HepG2 (cell line): ENCODE data around the gene GPBAR1. TPM values are rescaled to one million over a fixed set of nuclear protein-coding genes. Genes with fewer than 3 reads are reported as not detected.

ENCODE experiments used
- E2F1 ChIP-seq: sonication (generic); formaldehyde crosslinking; IDR thresholded peaks from 2 replicates; pipeline ENCODE4 v1.5.0; 2020; ENCODE audit warnings: missing genetic modification reagents
- GABPB1 ChIP-seq: IDR thresholded peaks from 2 replicates; pipeline ENCODE4 v1.6.1; 2016; ENCODE audit warnings: mild to moderate bottlenecking, missing genetic modification reagents, moderate library complexity, missing compliant biosample characterization
- HIC2 ChIP-seq: sonication (generic); formaldehyde crosslinking; IDR thresholded peaks from 2 replicates; pipeline ENCODE4 v1.9.0; 2022; ENCODE audit warnings: low read depth, missing genetic modification reagents
- JARID2 ChIP-seq: sonication (generic); formaldehyde crosslinking; IDR thresholded peaks from 2 replicates; pipeline ENCODE4 v1.8.1; 2023; ENCODE audit warnings: missing genetic modification reagents, inconsistent platforms; ENCODE audit not compliant: insufficient replicate concordance
- KAT2B ChIP-seq: fragments of 150-350 bp; IDR thresholded peaks from 2 replicates; pipeline ENCODE4 v1.6.1; 2014; ENCODE audit warnings: low read depth, low read length, borderline replicate concordance
- KLF11 ChIP-seq: IDR thresholded peaks from 2 replicates; pipeline ENCODE4 v1.6.1; 2016; ENCODE audit warnings: missing compliant biosample characterization
- MBD4 ChIP-seq: IDR thresholded peaks from 2 replicates; pipeline ENCODE4 v1.6.1; 2012; ENCODE audit warnings: low read length, inconsistent platforms, borderline replicate concordance
- NAIF1 ChIP-seq: sonication (generic); formaldehyde crosslinking; IDR thresholded peaks from 2 replicates; pipeline ENCODE4 v1.5.0; 2020; ENCODE audit warnings: mild to moderate bottlenecking, missing genetic modification reagents, borderline replicate concordance
- NR3C1 ChIP-seq: sonication (generic); formaldehyde crosslinking; IDR thresholded peaks from 2 replicates; pipeline ENCODE4 v1.4.0; 2020; ENCODE audit warnings: missing genetic modification reagents
- PRMT3 ChIP-seq: sonication (generic); formaldehyde crosslinking; IDR thresholded peaks from 2 replicates; pipeline ENCODE4 v1.8.1; 2022; ENCODE audit warnings: low read depth, mild to moderate bottlenecking, moderate library complexity, missing genetic modification reagents, borderline replicate concordance
- YY1 ChIP-seq: IDR thresholded peaks from 2 replicates; pipeline ENCODE4 v1.6.1; 2011; ENCODE audit warnings: low read length, low read depth, moderate library complexity, mild to moderate bottlenecking; ENCODE audit not compliant: insufficient read depth, insufficient replicate concordance
- ZBTB20 ChIP-seq: sonication (generic); formaldehyde crosslinking; IDR thresholded peaks from 2 replicates; pipeline ENCODE4 v1.8.1; 2023; ENCODE audit warnings: missing genetic modification reagents, low read depth, mild to moderate bottlenecking, borderline replicate concordance
- ZBTB49 ChIP-seq: sonication (generic); formaldehyde crosslinking; IDR thresholded peaks from 2 replicates; pipeline ENCODE4 v1.4.0; 2020; ENCODE audit warnings: missing genetic modification reagents, borderline replicate concordance
- ZFP82 ChIP-seq: sonication (generic); formaldehyde crosslinking; IDR thresholded peaks from 2 replicates; pipeline ENCODE4 v1.5.1; 2020; ENCODE audit warnings: mild to moderate bottlenecking, missing genetic modification reagents, borderline replicate concordance
- ZNF414 ChIP-seq: sonication (generic); formaldehyde crosslinking; IDR thresholded peaks from 2 replicates; pipeline ENCODE4 v1.5.0; 2020; ENCODE audit warnings: missing genetic modification reagents
- ZNF687 ChIP-seq: sonication (generic); formaldehyde crosslinking; IDR thresholded peaks from 2 replicates; pipeline ENCODE4 v1.5.1; 2020; ENCODE audit warnings: mild to moderate bottlenecking, missing genetic modification reagents, moderate library complexity
- polyA plus RNA-seq, 8 experiments: library from polyadenylated mRNA; depleted of rRNA in 3 of 8; stranded (reverse) in 7 of 8; unstranded in 1 of 8; fragments of >200 nt; fragmentation: Illumina TruSeq in 4 of 8; extraction: Trizol in 4 of 8; gene quantifications; 2 replicates each; pipeline versions ENCODE4 v1.2.1 to v1.2.3, GENCODE V29; 2011 to 2016; ENCODE audit warnings: low read depth in 4 of 8, missing spikeins in 1 of 8, mixed read lengths in 1 of 8; ENCODE audit not compliant: insufficient read depth in 1 of 8
- total RNA-seq, 5 experiments: library from RNA; depleted of rRNA; stranded (reverse); fragments of >200 nt; fragmentation: Illumina TruSeq; extraction: Trizol; gene quantifications; 2 replicates each; pipeline ENCODE4 v1.2.3, GENCODE V29; 2016; ENCODE audit warnings: low read depth in 1 of 5

GPBAR1 gene
- total and polyA plus RNA-seq, 2 of the 13 experiments (the other 11 are each of a cell fraction or from before 2014, with no cell fraction given) = 0.05 to 0.09 TPM

- TF ChIP-seq ZBTB20 (no peak), MBD4 (no peak), HIC2 (0 out of 2 replicates have a peak, but pooled peaks have one; percentile 41), GABPB1 (CRISPR knock-in tag) (peak; percentile 70), ZFP82 (0 out of 2 replicates have a peak, but pooled peaks have one; percentile 83), ZNF414 (CRISPR knock-in tag) (no peak), YY1 (peak; percentile 78), E2F1 (no peak; the same call in 1 of the 2 replicates), KAT2B (no peak), NAIF1 (0 out of 2 replicates have a peak, but pooled peaks have one; percentile 38), KLF11 (0 out of 2 replicates have a peak, but pooled peaks have one; percentile 35), PRMT3 (CRISPR knock-in tag) (no peak), NR3C1 (CRISPR knock-in tag) (0 out of 2 replicates have a peak, but pooled peaks have one; percentile 22), ZNF687 (CRISPR knock-in tag) (peak; percentile 90), JARID2 (no peak), ZBTB49 (CRISPR knock-in tag) (no peak)
These were observed 31.5 kb downstream of the GPBAR1 start, which contains the start of gene TMBIM1 (continued) for GRCh38 chr2:218292048-218293014.
